GM12872 (cell line): Measurements from ENCODE around the gene LRP1B.

Source experiments
- TF ChIP-seq, protein P1 (sequence below): IDR thresholded peaks from 3 replicates; pipeline ENCODE4 v1.5.1; 2011; ENCODE audit warnings: low read depth, mild to moderate bottlenecking, low read length, moderate library complexity; ENCODE audit not compliant: insufficient read depth

LRP1B gene

GRCh38 chr2:140442319-140442718 is 1688.5 kb downstream of the LRP1B start:
- TF ChIP-seq, protein P1, sequence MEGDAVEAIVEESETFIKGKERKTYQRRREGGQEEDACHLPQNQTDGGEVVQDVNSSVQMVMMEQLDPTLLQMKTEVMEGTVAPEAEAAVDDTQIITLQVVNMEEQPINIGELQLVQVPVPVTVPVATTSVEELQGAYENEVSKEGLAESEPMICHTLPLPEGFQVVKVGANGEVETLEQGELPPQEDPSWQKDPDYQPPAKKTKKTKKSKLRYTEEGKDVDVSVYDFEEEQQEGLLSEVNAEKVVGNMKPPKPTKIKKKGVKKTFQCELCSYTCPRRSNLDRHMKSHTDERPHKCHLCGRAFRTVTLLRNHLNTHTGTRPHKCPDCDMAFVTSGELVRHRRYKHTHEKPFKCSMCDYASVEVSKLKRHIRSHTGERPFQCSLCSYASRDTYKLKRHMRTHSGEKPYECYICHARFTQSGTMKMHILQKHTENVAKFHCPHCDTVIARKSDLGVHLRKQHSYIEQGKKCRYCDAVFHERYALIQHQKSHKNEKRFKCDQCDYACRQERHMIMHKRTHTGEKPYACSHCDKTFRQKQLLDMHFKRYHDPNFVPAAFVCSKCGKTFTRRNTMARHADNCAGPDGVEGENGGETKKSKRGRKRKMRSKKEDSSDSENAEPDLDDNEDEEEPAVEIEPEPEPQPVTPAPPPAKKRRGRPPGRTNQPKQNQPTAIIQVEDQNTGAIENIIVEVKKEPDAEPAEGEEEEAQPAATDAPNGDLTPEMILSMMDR, result no peak

GRCh38 chr2:140440815-140441214 is 1690.0 kb downstream of the LRP1B start:
- TF ChIP-seq, protein P1, result no peak

DNA sequence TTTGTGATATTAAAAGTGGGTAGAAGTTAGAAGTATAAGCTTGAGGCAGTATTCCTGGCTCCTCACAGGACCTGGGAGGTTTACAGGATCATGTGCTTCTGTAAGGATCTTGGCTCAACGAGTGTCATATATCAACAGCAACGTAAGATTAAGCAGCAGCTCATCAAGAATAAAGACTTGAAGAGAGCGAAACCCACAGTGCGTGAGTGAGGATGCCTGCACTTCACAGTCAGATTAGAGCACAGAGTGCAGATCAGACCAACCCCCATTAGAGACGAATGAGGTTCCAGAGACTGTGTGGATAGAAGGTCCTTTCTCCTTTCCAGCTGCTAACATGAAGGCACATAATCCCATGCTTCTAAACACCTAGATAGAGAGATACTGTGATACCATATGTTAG is 1693.9 kb downstream of the LRP1B start:
- TF ChIP-seq, protein P1, result no peak

DNA sequence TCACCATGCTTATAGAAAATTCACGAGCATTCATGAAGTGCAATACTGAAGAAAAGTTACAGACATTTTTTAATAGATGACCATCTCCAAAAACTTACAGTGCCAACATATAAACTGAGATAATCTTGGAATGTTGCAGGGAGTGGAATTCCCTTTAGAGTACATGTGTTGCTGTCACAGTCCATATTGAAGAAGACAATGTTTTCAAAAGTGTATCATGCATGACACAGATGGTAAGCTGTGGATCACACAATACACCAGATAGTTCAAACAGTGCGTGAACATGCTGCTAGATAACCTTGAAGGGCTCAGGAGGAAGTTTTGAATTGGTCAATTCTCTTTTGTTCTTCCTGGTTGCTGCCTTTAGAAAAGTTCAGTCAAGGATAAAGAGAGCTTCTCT is 1706.3 kb downstream of the LRP1B start:
- TF ChIP-seq, protein P1, result no peak

- TF ChIP-seq, protein P1, result no peak
Measured at GRCh38 chr2:140422759-140423158, 1708.1 kb downstream of the LRP1B start.

- TF ChIP-seq, protein P1, result no peak
Measured at GRCh38 chr2:140417504-140417903, 1713.3 kb downstream of the LRP1B start.

- TF ChIP-seq, protein P1, result no peak
Measured at GRCh38 chr2:140416577-140416976, 1714.2 kb downstream of the LRP1B start.

- TF ChIP-seq, protein P1, result no peak
Measured at GRCh38 chr2:140410695-140411094, 1720.1 kb downstream of the LRP1B start.
